ENCODE data around the gene BTNL3.

Gene BTNL3

DNA sequence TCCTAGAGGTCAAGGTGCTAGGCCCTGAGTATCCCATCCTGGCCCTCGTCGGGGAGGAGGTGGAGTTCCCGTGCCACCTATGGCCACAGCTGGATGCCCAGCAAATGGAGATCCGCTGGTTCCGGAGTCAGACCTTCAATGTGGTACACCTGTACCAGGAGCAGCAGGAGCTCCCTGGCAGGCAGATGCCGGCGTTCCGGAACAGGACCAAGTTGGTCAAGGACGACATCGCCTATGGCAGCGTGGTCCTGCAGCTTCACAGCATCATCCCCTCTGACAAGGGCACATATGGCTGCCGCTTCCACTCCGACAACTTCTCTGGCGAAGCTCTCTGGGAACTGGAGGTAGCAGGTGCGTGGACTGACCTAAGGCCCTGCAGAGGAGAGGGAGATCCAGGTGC, 59.3 kb downstream of the BTNL3 start:
- ATAC-seq, result no peak

GRCh38 chr5:181050016-181050415, 61.4 kb downstream of the BTNL3 start:
- no peak for ATAC-seq

DNA sequence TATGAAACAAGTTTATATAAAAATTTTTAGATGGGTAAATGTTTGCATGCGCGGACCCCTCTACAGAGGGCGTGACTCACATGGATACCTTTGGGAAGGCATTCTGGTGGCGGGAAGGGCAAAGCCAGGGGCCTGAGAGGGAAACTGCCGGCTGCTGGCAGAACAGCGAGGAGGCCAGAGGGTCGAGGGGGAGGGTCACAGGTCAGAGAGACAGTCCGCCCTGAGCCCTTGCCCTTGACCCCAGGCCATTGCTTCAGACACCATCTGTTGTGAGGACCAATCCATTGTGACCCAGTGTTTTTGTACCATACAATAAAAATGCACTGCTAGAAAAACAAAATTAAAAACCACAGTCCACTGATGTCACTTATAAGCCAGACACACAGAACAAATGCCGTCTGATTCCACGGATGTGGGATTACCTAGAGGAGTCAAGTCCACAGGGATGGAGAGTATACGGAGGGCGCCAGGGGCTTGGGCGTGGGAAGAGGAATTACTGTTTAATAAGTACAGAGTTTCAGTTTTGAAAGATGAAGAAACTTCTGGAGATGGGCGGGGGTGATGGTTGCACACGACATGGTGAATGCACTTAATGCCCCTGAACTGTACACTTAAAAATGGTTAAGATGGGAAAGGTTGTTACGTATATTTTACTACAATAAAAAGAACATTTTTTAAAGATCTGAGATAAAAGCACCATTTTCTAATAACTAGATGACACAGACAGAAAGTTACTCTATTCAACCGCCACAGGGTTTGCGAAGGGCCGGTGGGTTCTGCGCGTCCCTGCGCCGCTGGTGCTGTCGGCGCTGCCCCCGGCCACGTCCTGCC, 63.4 kb downstream of the BTNL3 start:
- ATAC-seq, result no peak

DNA sequence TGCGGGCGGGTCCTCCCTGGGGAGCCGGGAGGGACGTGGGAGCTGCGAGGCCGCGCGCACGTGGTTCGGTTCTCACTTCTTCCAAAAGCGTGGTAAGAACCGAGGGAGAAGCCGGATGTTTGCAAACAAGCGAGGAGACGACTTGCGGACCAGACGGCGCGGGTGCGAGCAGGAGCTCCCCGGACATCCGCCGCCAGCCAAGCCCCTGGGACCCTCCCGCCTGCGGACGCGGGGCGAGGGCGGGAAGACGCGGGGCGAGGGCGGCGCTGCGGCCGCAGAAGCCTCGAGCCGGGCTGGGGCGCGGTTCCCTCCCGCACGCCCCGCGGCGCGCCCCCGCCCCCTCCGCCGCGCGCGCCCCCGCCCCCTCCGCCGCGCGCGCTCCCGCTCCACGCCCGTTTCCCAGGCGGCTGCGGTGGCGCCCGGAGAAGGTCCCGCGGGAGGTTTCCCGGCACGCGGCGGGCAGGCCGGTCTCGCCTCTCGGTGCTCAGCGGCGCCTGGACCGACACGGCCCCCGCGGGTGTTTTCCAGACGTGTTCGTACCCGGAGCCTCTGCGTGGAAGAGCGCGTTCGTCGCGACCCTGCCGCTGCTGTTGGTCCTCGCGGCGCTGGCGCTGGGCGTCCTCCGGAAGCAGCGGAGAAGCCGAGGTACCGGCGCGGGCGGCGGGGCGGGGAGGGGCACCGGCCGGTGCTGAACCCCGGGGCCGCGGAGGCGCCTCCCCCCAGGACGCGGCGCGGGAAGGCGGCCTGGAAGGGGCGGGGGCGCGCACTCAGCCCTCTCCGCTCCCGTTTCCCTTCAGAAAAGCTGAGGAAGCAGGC, 64.2 kb downstream of the BTNL3 start:
- peak; percentile 10 to 13 for ATAC-seq

- no peak for ATAC-seq
These were observed 65.0 kb downstream of the BTNL3 start for GRCh38 chr5:181053488-181054121.

- ATAC-seq, result no peak
These were observed 65.5 kb downstream of the BTNL3 start for GRCh38 chr5:181054138-181054537.

- no peak for ATAC-seq
These were observed 66.3 kb downstream of the BTNL3 start for GRCh38 chr5:181054871-181055459.
